ENCODE data around the gene DSCAML1. TPM values are rescaled to one million over a fixed set of nuclear protein-coding genes. Genes with fewer than 3 reads are reported as not detected.

The DSCAML1 gene
- total and polyA plus RNA-seq, 4 donors = 0.18 to 1.5 (median 1.1) TPM

- H3K9me3 ChIP-seq (ENCODE audit: control insufficient read depth in 4 of 4, insufficient read depth in 3 of 4, low read length in 3 of 4) = no peaks in the 10 kb centered on the region
- no peak overlapping the region for H3K27ac ChIP-seq (ENCODE audit: low read depth in 1 of 2, low read length in 1 of 2)
- no peaks in the 10 kb centered on the region for H3K4me1 ChIP-seq (ENCODE audit: control insufficient read depth in 5 of 5, insufficient read depth in 5 of 5, low read length in 5 of 5)
- TF ChIP-seq CTCF (IDR thresholded peaks at IDR 0.05; ENCODE audit: control extremely low read depth, extremely low read depth) = no peak
- DNase-seq = no peak
- no peak overlapping the region for H3K9ac ChIP-seq (ENCODE audit: insufficient read depth in 1 of 2, low read length in 2 of 2)
- H3K4me3 ChIP-seq = no peak overlapping the region
- WGBS, 2 donors = 57 to 79% methylated on average over 9 of the region's 9 CpGs
- H3K27me3 ChIP-seq (ENCODE audit: control insufficient read depth in 3 of 3, insufficient read depth in 3 of 3, low read length in 2 of 3) = peaks cover 0 to 4% (median 0%) of the 10 kb centered on the region in 3 donors
- H3K36me3 ChIP-seq (ENCODE audit: control insufficient read depth in 4 of 4, insufficient read depth in 4 of 4, low read length in 4 of 4) = no peaks in the 10 kb centered on the region
- no peak for ATAC-seq (ENCODE audit: insufficient read depth, low FRiP score)
Observed at GRCh38 chr11:117484156-117484555, 312.9 kb downstream of the DSCAML1 start.

DNA sequence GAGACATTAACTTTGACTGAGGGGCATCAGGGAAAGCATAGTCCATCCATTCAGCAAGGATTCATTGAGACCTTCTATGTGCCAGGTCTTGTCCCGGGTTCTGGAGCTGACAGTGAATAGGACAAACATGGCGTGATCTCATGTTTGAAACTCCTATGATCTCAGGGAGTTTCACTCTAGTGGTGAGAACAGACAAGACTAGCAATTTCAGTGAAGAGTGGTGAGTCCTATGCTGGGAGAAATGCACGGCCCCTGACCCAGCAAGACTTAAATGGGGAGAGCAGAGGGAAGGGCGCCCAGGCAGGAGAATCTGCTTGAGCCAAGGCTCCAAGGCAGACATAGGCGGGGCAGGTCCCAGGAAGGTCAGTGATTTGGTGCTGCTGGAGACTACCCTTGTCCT, 313.6 kb downstream of the DSCAML1 start:
- TF ChIP-seq CTCF (IDR thresholded peaks at IDR 0.05; ENCODE audit: control extremely low read depth, extremely low read depth) = no peak
- Histone ChIP-seq H3K4me3 (no peak overlapping the region), H3K27me3 (ENCODE audit: control insufficient read depth in 3 of 3, insufficient read depth in 3 of 3, low read length in 2 of 3) (peaks cover 0 to under 1% (median 0%) of the 10 kb centered on the region in 3 donors), H3K9ac (ENCODE audit: insufficient read depth in 1 of 2, low read length in 2 of 2) (no peak overlapping the region), H3K36me3 (ENCODE audit: control insufficient read depth in 4 of 4, insufficient read depth in 4 of 4, low read length in 4 of 4) (no peaks in the 10 kb centered on the region), H3K9me3 (ENCODE audit: control insufficient read depth in 4 of 4, insufficient read depth in 3 of 4, low read length in 3 of 4) (no peaks in the 10 kb centered on the region), H3K27ac (ENCODE audit: low read depth in 1 of 2, low read length in 1 of 2) (no peak overlapping the region), H3K4me1 (ENCODE audit: control insufficient read depth in 5 of 5, insufficient read depth in 5 of 5, low read length in 5 of 5) (no peaks in the 10 kb centered on the region)
- DNase-seq (no peak), ATAC-seq (ENCODE audit: insufficient read depth, low FRiP score) (no peak)
- 87 to 95% methylated on average over 5 of the region's 5 CpGs for WGBS, 2 donors

- WGBS, 2 donors = 83 to 87% methylated on average over 8 of the region's 8 CpGs
- DNase-seq = no peak
- TF ChIP-seq CTCF (IDR thresholded peaks at IDR 0.05; ENCODE audit: control extremely low read depth, extremely low read depth) = no peak
Observed at GRCh38 chr11:117482881-117483280, 314.1 kb downstream of the DSCAML1 start.

GRCh38 chr11:117481885-117482284, 315.1 kb downstream of the DSCAML1 start:
- Histone ChIP-seq H3K27ac (ENCODE audit: low read depth in 1 of 2, low read length in 1 of 2) (no peak overlapping the region), H3K9ac (ENCODE audit: insufficient read depth in 1 of 2, low read length in 2 of 2) (no peak overlapping the region), H3K9me3 (ENCODE audit: control insufficient read depth in 4 of 4, insufficient read depth in 3 of 4, low read length in 3 of 4) (no peaks in the 10 kb centered on the region), H3K36me3 (ENCODE audit: control insufficient read depth in 4 of 4, insufficient read depth in 4 of 4, low read length in 4 of 4) (no peaks in the 10 kb centered on the region), H3K4me1 (ENCODE audit: control insufficient read depth in 5 of 5, insufficient read depth in 5 of 5, low read length in 5 of 5) (no peaks in the 10 kb centered on the region), H3K27me3 (ENCODE audit: control insufficient read depth in 3 of 3, insufficient read depth in 3 of 3, low read length in 2 of 3) (peaks cover 0 to 9% (median 0%) of the 10 kb centered on the region in 3 donors), H3K4me3 (no peak overlapping the region)
- no peak for TF ChIP-seq CTCF (IDR thresholded peaks at IDR 0.05; ENCODE audit: control extremely low read depth, extremely low read depth)
- 95 to 97% methylated on average over 23 of the region's 23 CpGs for WGBS, 2 donors
- ATAC-seq (ENCODE audit: insufficient read depth, low FRiP score) (no peak), DNase-seq (no peak)

More at GRCh38 chr11:117482881-117483280, 314.1 kb downstream of the DSCAML1 start:
- Histone ChIP-seq H3K4me3 (no peak overlapping the region), H3K9me3 (ENCODE audit: control insufficient read depth in 4 of 4, insufficient read depth in 3 of 4, low read length in 3 of 4) (no peaks in the 10 kb centered on the region), H3K9ac (ENCODE audit: insufficient read depth in 1 of 2, low read length in 2 of 2) (no peak overlapping the region), H3K27ac (ENCODE audit: low read depth in 1 of 2, low read length in 1 of 2) (no peak overlapping the region), H3K4me1 (ENCODE audit: control insufficient read depth in 5 of 5, insufficient read depth in 5 of 5, low read length in 5 of 5) (no peaks in the 10 kb centered on the region), H3K27me3 (ENCODE audit: control insufficient read depth in 3 of 3, insufficient read depth in 3 of 3, low read length in 2 of 3) (peaks cover 0 to under 1% (median 0%) of the 10 kb centered on the region in 3 donors), H3K36me3 (ENCODE audit: control insufficient read depth in 4 of 4, insufficient read depth in 4 of 4, low read length in 4 of 4) (no peaks in the 10 kb centered on the region)
- ATAC-seq (ENCODE audit: insufficient read depth, low FRiP score) = no peak
